ENCODE measurements around the gene ZNF385B.
A peak's percentile ranks its signal among the peaks of the same experiment; 100 is the strongest.

ZNF385B gene

DNA sequence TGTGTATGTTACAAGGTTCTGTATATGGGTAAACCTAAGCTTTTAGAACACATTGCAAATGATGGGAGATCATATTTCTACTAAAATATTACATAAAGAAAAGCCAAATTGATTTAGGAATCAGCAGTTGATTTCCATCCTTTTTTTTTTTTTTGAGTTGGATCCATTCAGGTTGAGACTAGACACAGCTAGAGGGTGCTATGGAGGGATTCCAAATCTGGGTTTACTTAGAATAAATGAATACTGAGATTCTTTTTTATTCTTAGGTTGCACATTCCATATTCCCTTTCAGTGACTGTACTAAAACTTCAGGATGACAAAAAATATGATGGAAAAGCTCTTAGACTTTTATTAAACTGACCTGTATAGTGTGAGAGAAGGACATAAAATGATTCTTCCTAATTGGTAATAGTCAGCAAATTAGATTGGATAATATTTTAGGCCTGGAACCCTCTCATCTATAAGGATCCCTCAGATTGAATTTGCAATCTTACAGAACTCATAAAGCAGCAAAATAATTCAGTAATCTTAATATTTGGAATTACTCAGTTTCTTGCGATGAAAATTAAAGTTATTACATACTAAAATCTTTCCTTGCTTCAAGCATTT, 413.5 kb downstream of the ZNF385B start:
- no peak for DNase-seq (ENCODE audit: low read depth in 1 of 2, low spot score in 1 of 2)

DNA sequence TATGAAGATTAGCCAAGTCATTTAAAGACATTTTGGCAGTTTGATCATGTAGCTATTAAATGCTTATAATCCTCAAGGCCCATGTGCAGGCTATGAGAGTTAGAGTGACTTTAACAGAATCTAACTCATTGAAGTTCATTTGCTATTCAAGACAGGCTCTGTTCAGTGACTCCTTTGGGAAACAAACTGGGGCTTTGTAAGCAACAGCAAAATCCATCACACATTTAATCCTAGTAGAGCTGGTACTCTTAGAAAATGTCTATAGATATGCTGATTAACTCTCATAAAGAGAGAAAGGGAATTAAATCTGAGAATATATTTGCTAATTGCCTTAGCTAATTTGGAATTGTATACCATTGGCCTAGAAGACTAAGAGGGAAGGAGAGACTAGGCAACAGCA, 414.0 kb downstream of the ZNF385B start:
- no peak for DNase-seq (ENCODE audit: low read depth in 1 of 2, low spot score in 1 of 2)

DNA sequence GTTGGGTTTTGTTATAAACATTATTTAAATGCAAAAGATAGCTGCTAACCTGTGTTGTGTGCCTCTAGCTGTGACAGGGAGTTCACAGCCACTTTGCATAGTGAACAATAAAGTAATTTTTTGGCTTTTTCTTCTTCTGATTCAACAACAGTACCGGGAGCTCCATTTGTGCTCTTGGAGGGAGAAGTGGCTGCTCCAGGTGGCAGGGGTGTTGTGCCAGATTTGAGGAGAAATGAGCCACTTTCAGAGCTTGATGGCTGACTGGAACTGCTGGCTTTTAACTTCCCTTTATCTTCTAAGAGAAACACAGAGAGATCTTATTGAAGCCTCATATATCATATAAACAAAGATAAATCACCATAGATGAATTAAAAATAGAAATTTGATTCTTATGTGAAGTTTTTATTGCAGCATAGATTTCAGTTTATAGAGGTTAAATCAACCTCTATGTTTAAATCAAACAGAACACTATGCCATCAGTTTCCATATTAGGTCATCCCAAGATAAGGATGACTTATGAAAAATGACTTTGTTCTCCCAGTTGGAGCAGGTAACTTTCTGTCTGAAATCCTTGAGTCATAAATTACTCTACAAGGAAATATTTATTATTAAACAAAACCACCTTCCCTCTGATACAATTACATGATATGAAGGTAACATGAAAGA, 414.8 kb downstream of the ZNF385B start:
- no peak for DNase-seq (ENCODE audit: low read depth in 1 of 2, low spot score in 1 of 2)

DNA sequence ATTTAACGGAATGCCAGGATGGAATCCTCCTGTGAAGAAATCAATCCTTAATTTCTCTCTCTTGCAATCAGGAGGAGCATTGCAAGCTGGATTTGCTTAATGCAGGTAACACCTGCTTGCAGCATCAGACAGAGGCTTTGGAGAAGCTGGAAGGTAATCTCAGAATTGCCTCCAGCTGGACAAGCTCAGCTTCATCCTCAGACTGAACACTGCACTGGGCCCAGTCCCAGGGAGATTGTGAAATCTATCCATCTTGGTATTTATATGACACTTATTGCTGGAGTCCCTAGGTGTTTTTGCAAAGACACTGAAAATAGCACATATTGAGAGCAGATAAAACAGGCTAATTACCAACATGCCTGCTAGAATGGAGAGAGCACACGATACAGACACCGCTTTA, 417.4 kb downstream of the ZNF385B start:
- no peak for DNase-seq (ENCODE audit: low read depth in 1 of 2, low spot score in 1 of 2)

DNA sequence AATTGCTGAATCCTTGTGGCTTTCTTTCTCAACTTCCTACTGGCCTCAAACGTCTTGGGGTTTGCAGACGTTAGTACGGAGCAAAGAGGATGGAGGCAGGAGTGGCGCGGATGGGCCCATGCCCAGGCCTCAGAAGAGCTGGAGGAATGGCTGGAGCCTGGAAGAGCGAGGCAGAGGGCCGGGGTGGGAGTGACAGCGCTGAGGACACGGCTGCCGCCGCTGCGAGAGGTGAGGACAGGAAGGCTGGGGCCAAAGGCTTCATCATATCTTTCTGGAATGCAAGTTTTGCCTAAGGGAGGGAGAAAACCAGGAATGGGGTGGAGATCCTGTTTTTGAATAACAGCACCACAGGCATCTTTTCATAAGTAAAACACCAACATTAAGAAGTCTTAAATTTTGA, 418.2 kb downstream of the ZNF385B start:
- no peak for DNase-seq (ENCODE audit: low read depth in 1 of 2, low spot score in 1 of 2)

DNA sequence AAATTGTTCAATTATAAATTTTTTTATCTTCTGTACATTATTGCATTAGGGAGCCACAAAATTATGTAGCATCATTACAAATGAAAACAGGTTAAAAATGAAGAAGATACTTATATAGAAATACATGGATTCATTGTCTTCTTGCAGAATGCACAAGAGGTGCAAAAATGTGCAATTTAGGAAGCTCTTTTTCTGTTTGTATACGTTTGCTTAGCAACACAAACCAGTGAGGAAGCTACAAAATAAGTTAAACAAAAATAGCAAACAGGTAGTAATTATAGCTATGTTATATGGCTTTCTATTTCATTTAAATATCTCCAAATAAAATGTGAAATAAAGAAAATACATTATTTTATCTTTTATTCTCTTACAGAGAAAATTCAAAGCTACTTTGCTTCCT, 419.2 kb downstream of the ZNF385B start:
- no peak for DNase-seq (ENCODE audit: low read depth in 1 of 2, low spot score in 1 of 2)

DNA sequence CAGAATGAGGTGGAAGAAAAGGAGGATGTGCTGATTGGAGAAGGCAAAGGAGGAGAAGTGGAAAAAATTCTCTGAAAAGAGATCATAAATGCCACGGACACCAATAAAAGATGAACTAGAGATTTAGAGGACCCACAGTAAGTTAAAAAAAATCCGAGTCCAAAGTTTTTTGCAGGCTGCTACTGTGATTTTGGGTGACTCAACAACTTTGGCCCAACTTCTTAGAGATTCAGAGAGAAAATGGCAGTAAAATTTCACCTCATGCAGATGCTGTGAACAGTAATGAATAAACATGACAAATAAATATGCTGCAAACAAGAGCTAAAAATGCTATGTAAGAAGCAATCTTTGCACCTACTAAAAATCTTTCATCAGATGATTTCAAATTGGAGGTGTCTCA, 419.9 kb downstream of the ZNF385B start:
- no peak for DNase-seq (ENCODE audit: low read depth in 1 of 2, low spot score in 1 of 2)

DNA sequence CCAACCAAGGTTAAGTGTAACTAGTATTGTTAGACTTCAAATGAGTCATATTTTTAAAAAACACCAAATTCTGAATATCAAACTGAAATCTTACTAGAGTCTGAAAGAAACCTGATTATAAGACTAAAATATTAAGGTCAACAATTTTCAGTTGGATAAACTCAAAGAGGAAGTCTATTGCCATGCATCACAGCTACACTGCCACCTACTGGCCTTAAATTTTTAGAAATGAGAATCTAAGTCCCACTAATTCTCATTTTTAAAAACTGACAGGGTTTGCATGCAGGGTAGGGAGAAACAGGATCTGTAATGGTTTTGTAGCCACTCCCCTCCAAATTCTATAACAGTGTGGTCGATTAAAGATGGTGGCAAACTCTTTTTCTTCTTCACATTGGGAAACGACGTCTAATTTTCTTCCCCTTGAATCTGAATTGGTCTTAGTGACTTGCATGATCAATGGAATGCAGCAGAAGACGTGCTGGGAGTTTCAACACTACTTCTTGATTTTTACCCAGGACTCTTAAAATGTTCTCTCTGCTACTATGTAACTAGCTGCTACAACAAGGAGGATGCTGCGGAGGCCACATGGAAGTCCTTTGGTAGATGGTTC, 420.7 kb downstream of the ZNF385B start:
- DNase-seq (ENCODE audit: low read depth in 1 of 2, low spot score in 1 of 2): no peak

DNA sequence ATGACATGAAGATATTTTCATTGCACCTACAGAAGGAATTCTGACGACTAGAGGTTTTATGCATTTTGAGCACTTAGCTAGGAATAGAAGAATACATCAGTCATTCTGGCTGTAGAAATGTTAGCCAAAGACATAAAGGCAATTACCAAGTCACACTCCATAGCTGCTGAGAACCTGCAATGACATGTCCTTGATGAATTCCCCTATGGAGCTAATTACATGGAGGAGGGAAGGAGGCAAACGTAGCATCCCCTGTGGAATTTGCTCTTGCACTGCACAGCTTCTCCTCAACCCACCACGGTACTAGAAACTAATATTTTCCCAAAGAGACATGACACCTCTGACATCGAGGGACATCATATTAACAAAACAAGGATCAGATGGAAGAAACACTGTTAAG, 422.8 kb downstream of the ZNF385B start:
- no peak for DNase-seq (ENCODE audit: low read depth in 1 of 2, low spot score in 1 of 2)

DNA sequence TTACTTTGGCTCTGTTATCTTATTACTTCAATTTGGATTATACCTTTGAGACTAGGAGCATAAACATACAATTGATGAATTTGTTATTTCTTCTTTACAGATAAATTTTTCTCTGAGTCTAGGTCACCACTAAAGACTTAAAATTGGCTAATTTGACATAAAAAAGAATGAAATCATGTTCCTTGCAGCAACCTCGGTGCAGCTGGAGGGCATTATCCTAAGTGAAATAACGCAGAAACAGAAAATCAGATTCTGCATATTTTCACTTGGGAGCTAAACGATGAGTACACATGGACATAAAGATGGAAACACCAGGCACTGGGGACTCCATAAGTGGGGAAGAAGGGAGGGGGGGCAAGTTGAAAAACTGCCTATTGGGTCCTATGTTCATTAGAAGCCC, 424.0 kb downstream of the ZNF385B start:
- DNase-seq (ENCODE audit: low read depth in 1 of 2, low spot score in 1 of 2): no peak

DNA sequence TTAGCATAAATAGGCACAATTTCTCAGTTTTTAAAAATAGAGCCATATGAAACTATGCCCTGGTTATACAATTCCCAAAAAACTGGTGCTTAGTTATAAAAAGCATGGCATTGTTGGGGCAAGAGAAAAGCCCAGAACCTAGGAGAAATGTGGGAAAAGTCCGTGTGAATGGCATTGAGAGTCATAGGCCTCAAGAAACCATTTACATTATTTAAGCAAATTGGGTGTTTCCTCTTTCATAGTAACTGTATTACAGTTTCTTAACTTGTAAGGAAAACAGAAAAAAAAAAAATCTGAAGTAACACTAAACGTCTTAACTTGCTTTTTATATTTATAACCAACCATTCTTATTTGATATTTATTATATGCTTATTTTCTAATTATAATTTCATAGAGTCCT, 425.8 kb downstream of the ZNF385B start:
- DNase-seq (ENCODE audit: low read depth in 1 of 2, low spot score in 1 of 2): no peak

DNA sequence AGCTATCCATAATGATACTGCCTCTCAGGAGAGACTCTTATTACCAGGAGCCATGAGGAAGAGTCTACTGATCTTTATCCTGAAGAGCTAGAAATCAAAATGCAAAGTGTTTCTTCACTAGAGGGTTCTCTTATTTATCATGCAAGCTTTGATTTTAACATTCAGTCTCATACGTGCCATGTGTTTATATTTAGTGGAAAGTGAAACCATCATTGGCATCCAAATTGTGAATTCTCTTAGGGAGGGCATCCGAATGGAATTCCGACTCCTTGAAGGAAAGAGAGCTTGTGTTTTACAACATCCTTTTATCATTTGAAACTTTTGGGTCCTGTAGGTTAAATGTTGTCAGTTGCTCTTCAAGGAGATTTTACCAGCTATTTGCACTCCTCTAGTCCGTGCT, 426.4 kb downstream of the ZNF385B start:
- DNase-seq (ENCODE audit: low read depth in 1 of 2, low spot score in 1 of 2): no peak

DNA sequence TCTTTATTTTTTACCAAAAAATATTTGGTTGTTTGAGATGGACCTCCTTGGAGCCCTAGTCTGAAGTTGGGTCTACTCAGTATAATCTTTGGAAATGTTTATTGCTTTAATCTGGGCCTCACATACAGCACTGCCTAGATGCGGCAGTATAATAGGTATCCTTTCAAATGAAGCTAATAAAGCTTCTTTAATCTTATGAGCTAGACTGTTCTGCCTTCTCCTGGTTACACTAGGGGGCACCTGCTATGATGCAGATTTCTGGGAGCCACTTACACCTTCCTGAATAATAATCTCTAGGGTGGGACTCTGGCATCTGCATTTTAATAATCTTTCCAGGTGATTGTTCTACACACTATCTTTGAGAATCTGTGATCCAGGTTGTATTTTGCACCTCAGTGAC, 427.1 kb downstream of the ZNF385B start:
- no peak for DNase-seq (ENCODE audit: low read depth in 1 of 2, low spot score in 1 of 2)

DNA sequence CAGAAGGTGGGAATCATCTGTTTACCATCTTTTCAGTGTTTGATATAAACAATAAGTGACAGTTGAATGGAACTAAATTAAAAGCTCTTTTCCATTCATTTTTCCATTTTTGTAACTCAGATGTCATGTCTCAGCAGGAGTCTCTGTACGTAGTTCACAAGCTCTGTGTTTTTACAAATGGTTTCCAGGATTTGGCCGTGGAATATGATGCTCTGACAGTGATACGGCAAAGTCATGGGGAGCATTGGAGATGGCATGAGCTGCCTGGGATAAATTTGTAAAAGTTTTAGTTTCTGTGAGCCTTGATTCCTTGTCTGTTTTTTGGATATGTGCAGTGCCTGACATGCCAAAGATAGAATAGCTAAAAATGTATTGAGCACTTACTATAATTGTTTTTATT, 428.7 kb downstream of the ZNF385B start:
- DNase-seq (ENCODE audit: low read depth in 1 of 2, low spot score in 1 of 2): no peak

DNA sequence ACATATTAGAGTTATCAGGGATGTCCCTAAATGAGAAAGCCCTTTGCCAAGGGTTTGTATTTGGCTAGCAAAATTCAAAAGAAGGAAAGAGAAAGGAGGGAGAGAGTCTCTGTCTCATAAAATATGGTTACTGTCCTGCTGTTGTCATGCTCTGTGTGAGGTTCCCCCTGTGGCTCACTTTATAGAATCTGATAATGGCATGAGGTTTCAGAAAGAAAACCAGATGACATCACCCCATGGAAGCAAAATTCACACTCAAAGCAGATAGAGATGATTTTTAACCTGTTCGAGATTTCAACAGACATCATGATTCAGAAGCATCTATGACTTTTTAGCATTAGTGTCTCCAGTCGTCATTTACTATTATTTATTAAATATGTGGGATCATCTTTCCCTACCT, 431.8 kb downstream of the ZNF385B start:
- no peak for DNase-seq (ENCODE audit: low read depth in 1 of 2, low spot score in 1 of 2)

DNA sequence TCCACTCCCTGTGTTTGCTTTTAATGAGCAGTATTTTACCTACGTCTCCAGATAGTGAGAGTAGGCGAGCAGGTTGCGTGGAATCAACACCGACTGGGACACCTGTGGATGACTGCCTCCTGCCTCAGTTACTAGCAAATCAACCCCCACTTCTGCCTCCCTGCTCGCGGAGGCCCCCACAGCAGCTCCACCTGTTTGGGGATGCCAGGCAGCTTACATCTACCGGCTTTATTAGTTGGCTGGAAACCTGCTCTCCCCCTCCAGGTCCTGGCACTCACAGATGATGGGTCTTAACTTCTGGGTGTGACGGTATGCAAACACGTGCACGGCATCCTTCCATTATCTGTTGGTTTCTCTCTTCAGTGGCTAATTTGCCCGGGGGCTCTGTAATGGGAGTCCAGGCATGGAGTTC, 432.3 kb downstream of the ZNF385B start:
- DNase-seq (ENCODE audit: low read depth in 1 of 2, low spot score in 1 of 2): no peak

DNA sequence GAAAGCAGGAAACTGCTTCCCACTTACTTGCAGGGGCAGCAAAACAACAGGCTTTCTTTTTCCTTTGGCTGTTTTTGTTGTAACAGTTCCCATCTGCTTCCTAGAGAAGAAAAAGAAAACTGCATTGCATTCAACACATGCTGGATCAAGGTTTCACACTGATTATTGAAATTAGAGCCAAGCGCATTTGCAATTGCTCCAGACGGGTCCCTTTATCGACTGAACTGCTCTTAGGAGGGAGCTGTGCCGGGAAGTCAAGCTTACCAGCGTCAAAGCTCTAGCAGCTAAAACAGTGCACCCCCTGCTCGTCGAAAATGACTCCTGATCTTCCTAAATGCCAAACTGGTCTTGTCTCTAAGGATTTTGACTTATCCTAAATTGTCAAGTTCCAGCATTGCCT, 432.8 kb downstream of the ZNF385B start:
- DNase-seq (ENCODE audit: low read depth in 1 of 2, low spot score in 1 of 2): no peak

DNA sequence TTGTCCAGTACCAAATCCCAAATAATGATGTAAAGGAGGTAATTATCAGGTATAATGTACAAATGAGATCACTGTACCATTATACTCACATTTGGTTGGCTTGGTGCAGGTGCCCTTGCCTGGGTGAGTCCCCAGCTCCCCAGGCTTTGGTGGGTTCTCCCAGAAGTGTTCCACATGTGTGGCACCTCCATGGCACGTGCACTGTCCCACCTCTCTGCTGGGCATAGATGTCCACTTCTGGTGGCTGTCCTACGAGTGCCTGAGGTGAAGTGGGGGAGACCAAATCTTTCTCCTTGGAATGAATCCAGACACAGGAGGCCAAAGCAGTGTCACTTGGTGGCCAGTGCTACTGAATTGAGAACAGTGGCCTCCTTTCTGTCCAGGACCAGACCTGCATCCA, 434.3 kb downstream of the ZNF385B start:
- no peak for DNase-seq (ENCODE audit: low read depth in 1 of 2, low spot score in 1 of 2)

DNA sequence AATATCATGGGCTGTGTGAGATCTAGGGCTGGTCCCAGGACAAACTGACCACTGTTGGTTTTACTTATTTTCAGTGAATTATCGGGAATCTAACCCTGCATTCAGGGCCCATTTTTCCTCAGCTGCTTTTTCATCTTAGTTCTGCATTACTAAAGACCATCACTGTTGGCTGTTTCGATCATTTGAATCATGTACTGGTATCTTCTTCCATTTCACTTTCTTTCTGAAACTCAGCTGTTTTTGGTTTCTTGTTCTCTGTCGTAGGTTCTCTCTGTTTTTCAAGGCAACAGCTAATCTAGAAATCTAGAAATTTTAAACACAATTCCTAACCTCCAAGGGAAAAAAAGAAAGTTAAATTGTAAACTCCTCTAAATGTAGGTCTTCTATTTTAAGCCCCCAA, 436.8 kb downstream of the ZNF385B start:
- DNase-seq (ENCODE audit: low read depth in 1 of 2, low spot score in 1 of 2): no peak

DNA sequence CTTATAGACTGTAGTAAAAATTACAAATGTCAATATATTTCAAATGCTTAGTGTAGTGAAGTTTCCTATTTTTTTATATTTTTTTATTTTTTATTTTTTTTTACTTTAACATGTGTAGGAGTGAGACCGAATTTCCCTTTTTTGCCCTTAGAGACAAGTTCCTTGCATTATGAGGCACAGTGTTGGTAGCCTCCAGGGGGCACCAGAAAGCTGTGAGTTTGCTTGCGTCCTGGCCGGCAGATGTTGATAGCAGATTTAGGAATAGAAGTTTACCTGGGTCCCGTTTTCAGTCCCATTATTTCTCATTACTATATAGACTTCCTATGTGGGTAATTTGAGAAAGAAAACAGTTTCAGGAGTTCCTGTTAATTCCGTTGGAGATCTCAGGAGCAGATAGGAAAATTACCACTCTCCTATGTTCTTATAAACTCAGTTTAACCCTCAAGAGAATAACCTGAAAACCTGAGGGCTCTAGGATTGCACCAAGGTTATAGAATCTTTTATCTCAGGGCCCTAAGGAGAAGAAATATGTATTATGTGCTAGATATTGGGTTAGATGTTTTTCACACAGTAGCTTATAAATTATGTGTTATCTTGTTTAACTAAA, 439.3 kb downstream of the ZNF385B start:
- peak in 1 of 2 donors; percentile 35 for DNase-seq (ENCODE audit: low read depth in 1 of 2, low spot score in 1 of 2)

DNA sequence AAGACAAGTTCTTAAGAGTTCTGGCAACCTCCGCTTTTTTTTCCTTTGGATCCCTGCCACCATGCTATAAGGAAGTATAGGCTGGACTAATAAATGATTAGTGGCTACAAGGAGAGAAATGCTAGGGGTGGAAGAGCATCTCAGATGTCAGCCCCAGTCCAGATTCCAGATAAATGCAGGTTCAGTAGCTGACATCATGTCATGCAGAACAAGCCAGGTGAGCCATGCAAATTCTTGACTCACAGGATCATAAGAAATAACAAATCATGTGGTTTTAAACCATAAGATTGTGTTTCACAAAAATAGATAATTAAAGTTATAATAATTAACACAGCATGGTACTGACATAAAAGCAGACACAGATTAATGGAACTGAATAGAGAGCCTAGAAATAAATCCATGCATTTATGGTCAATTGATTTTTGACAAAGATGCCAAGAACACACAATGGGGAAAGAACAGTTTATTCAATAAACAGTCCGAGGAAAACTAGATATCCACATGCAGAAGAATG, 443.9 kb downstream of the ZNF385B start:
- DNase-seq (ENCODE audit: low read depth in 1 of 2, low spot score in 1 of 2): no peak

DNA sequence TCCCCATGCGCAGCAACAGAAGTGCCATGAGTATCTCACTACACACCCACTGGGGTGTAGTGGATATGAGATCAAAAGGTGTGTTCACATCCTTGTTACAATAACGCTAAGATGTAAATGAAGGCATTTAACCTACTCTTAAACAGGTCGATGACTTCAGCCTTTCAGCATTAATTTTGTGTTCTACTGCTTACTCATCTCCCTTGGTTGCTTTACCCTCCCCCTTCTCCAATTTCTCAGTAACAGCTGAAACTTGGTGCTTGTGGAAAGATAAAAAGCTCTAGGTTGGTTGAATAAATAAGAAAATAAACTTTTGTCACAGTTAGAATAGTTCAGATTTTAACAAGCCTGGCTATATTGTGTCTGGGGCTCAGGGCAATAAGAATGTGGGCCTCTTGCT, 449.3 kb downstream of the ZNF385B start:
- no peak for DNase-seq (ENCODE audit: low read depth in 1 of 2, low spot score in 1 of 2)
